HCT116 (cell line): ENCODE data around the gene F11. TPM values are rescaled to one million over a fixed set of nuclear protein-coding genes. Genes with fewer than 3 reads are reported as not detected.

Source experiments
- ATAC-seq: fragments of 200-7000 bp; cut with Tn5 transposase; 2 replicates; pipeline ENCODE4 v1.9.1; 2020; ENCODE audit warnings: mild to moderate bottlenecking, moderate library complexity
- BruUV-seq: library from RNA; stranded (reverse); fragments of 400-500 nt; replicated peaks from 2 replicates; lab custom pipeline; 2021; lab: Mats Ljungman, UMichigan
- CTCF ChIA-PET: fragments of 300-600 bp; sonication (Branson Sonifier 250); formaldehyde crosslinking; loops from one replicate; lab custom pipeline; 2021; ENCODE audit warnings: antibody characterized with exemption; lab: Charles Lee
- POLR2A ChIA-PET: fragments of 300-600, 350-600 bp; sonication (Branson Sonifier 250); formaldehyde crosslinking; loops from one replicate; lab custom pipeline; 2021; ENCODE audit warnings: antibody characterized with exemption; lab: Charles Lee
- RAD21 ChIA-PET, 2 experiments: fragments of 300-600 bp; sonication (Branson Sonifier 250); formaldehyde crosslinking; loops; one replicate each; lab custom pipeline; 2023; ENCODE audit warnings: low total read pairs in 2 of 2; ENCODE audit not compliant: uncharacterized antibody in 2 of 2, unreplicated experiment in 2 of 2, low non-redundant PET in 1 of 2; lab: Charles Lee
- DNase-seq: peaks from one replicate; pipeline ENCODE4 v3.0.0-alpha.2; 2010; ENCODE audit warnings: low read depth, low spot score
- H2AFZ ChIP-seq: fragments of 200-600 bp; shearing (Covaris generic), sonication (generic); 2 replicates; pipeline ENCODE4 v1.6.1; 2017; ENCODE audit warnings: low read depth, mixed run types, mixed read lengths, antibody characterized with exemption, low read length; ENCODE audit not compliant: poor library complexity, severe bottlenecking
- H3K27ac ChIP-seq: 2 replicates; pipeline ENCODE4 v1.5.1; 2012; ENCODE audit warnings: low read depth, low read length
- H3K27me3 ChIP-seq: fragments of 200-600 bp; sonication (generic); 2 replicates; pipeline ENCODE4 v1.6.1; 2016; ENCODE audit warnings: mixed run types, low read length, mixed read lengths; ENCODE audit not compliant: insufficient read depth
- H3K36me3 ChIP-seq, 2 experiments: fragments of 200-500 bp in 1 of 2; fragments of 200-600 bp in 1 of 2; sonication (Bioruptor generic) in 1 of 2; sonication (generic) in 1 of 2; 2 replicates each; pipeline versions ENCODE4 v1.5.1 to v1.6.1; 2014 to 2016; ENCODE audit warnings: low read length in 2 of 2, inconsistent platforms in 1 of 2, mixed read lengths in 1 of 2, mixed run types in 1 of 2; ENCODE audit not compliant: insufficient read depth in 2 of 2, control insufficient read depth in 1 of 2
- H3K4me1 ChIP-seq, 2 experiments: fragments of 200-600 bp in 1 of 2; sonication (generic) in 1 of 2; 2 replicates each; pipeline versions ENCODE4 v1.5.1 to v1.6.1; 2012 to 2017; ENCODE audit warnings: low read length in 2 of 2, inconsistent platforms in 1 of 2, mild to moderate bottlenecking in 1 of 2, mixed read lengths in 1 of 2, mixed run types in 1 of 2, moderate library complexity in 1 of 2; ENCODE audit not compliant: insufficient read depth in 2 of 2, control insufficient read depth in 1 of 2
- H3K4me2 ChIP-seq: fragments of 200-600 bp; sonication (generic); 2 replicates; pipeline ENCODE4 v1.6.1; 2017; ENCODE audit warnings: mixed run types, low read length, mixed read lengths
- H3K4me3 ChIP-seq, 2 experiments: fragments of 200-600 bp in 1 of 2; sonication (generic) in 1 of 2; replicated peaks in 1 of 2; 2 replicates each; pipeline ENCODE4 v1.5.1; 2011 to 2016; ENCODE audit warnings: low read length in 2 of 2, control low read depth in 1 of 2, low read depth in 1 of 2, mild to moderate bottlenecking in 1 of 2, mixed read lengths in 1 of 2, mixed run types in 1 of 2
- H3K79me2 ChIP-seq: fragments of 200-600 bp; sonication (generic); 2 replicates; pipeline ENCODE4 v1.6.1; 2017; ENCODE audit warnings: mild to moderate bottlenecking, mixed run types, low read length, moderate library complexity, mixed read lengths; ENCODE audit not compliant: insufficient read depth
- H3K9ac ChIP-seq: fragments of 200-600 bp; sonication (generic); 2 replicates; pipeline ENCODE4 v1.6.1; 2016; ENCODE audit warnings: low read length, mixed read lengths
- H3K9me2 ChIP-seq: fragments of 200-600 bp; sonication (generic), shearing (Covaris generic); 2 replicates; pipeline ENCODE4 v1.6.1; 2017; ENCODE audit warnings: mixed run types, mild to moderate bottlenecking, moderate library complexity; ENCODE audit not compliant: insufficient read depth
- H3K9me3 ChIP-seq, 2 experiments: fragments of 200-500 bp in 1 of 2; fragments of 200-600 bp in 1 of 2; sonication (Bioruptor generic) in 1 of 2; sonication (generic) in 1 of 2; 2 replicates each; pipeline ENCODE4 v1.6.1; 2014 to 2017; ENCODE audit warnings: low read length in 2 of 2, mixed read lengths in 2 of 2, inconsistent platforms in 1 of 2, low read depth in 1 of 2, mild to moderate bottlenecking in 1 of 2, mixed run types in 1 of 2, moderate library complexity in 1 of 2; ENCODE audit not compliant: control insufficient read depth in 1 of 2, insufficient read depth in 1 of 2
- H4K20me1 ChIP-seq: fragments of 200-600 bp; sonication (generic), shearing (Covaris generic); 2 replicates; pipeline ENCODE4 v1.6.1; 2017; ENCODE audit warnings: mixed run types, mild to moderate bottlenecking, moderate library complexity; ENCODE audit not compliant: insufficient read depth
- CBX3 ChIP-seq: IDR thresholded peaks from 2 replicates; pipeline ENCODE4 v1.6.1; 2012; ENCODE audit warnings: low read depth
- CEBPB ChIP-seq: IDR thresholded peaks from 2 replicates; pipeline ENCODE4 v1.6.1; 2012; ENCODE audit warnings: low read depth
- CTCF ChIP-seq, 3 experiments: fragments of 200-600 bp in 1 of 3; sonication (generic) in 1 of 3; IDR thresholded peaks in 2 of 3; conservative IDR thresholded peaks in 1 of 3; 2 replicates each; pipeline ENCODE4 v1.5.1; 2012 to 2017; ENCODE audit warnings: low read depth in 2 of 3, low read length in 2 of 3, antibody characterized with exemption in 1 of 3, borderline replicate concordance in 1 of 3, control low read depth in 1 of 3, mild to moderate bottlenecking in 1 of 3, mixed read lengths in 1 of 3, mixed run types in 1 of 3, moderate library complexity in 1 of 3; ENCODE audit not compliant: insufficient read depth in 1 of 3
- EGR1 ChIP-seq: IDR thresholded peaks from 2 replicates; pipeline ENCODE4 v1.6.1; 2012; ENCODE audit warnings: low read depth
- EZH2 ChIP-seq: fragments of 200-600 bp; sonication (generic); IDR thresholded peaks from 2 replicates; pipeline ENCODE4 v1.6.1; 2017; ENCODE audit warnings: antibody characterized with exemption, mixed run types
- FOSL1 ChIP-seq: IDR thresholded peaks from 2 replicates; pipeline ENCODE4 v1.6.1; 2012; ENCODE audit warnings: low read depth
- JUND ChIP-seq: IDR thresholded peaks from 2 replicates; pipeline ENCODE4 v1.6.1; 2012
- MAX ChIP-seq: IDR thresholded peaks from 2 replicates; pipeline ENCODE4 v1.6.1; 2012
- POLR2AphosphoS5 ChIP-seq: IDR thresholded peaks from 2 replicates; pipeline ENCODE4 v1.6.1; 2011; ENCODE audit warnings: mild to moderate bottlenecking, low read depth, low read length, moderate library complexity
- YY1 ChIP-seq: IDR thresholded peaks from 2 replicates; pipeline ENCODE4 v1.6.1; 2011; ENCODE audit warnings: low read length, low read depth, moderate library complexity, mild to moderate bottlenecking; ENCODE audit not compliant: insufficient replicate concordance; ENCODE audit errors: extremely low read depth
- ZBTB33 ChIP-seq: IDR thresholded peaks from 2 replicates; pipeline ENCODE4 v1.6.1; 2011; ENCODE audit warnings: mild to moderate bottlenecking, low read length, moderate library complexity; ENCODE audit not compliant: insufficient replicate concordance; ENCODE audit errors: extremely low read depth
- ZNF274 ChIP-seq: fragments of 200-500 bp; sonication (Bioruptor generic); IDR thresholded peaks from 2 replicates; pipeline ENCODE4 v1.6.1; 2014; ENCODE audit warnings: mild to moderate bottlenecking, low read depth, low read length, inconsistent platforms
- intact Hi-C: fragments of 100-400 bp; cut with micrococcal nuclease; formaldehyde crosslinking; loops from 2 replicates; pipeline ENCODE4 v1.10.0; 2022
- total RNA-seq: library from RNA; stranded (reverse); gene quantifications from one replicate; pipeline ENCODE4 v1.2.1, GENCODE V29; 2021; ENCODE audit not compliant: unreplicated experiment

F11 gene
- total RNA-seq, 1 experiment from 2014 or later: not detected

- Histone ChIP-seq H3K36me3 (no peaks in the 10 kb centered on the region), H4K20me1 (no peaks in the 10 kb centered on the region), H3K9me3 (no peaks in the 10 kb centered on the region), H3K9me2 (no peaks in the 10 kb centered on the region), H3K27ac (no peak overlapping the region), H3K79me2 (no peaks in the 10 kb centered on the region), H3K4me3 (no peak overlapping the region), H3K4me1 (no peaks in the 10 kb centered on the region), H3K9ac (no peak overlapping the region), H2AFZ (no peak overlapping the region), H3K4me2 (no peak overlapping the region), H3K27me3 (peaks cover 14% of the 10 kb centered on the region)
- RAD21 ChIA-PET: no interaction called here
- POLR2A ChIA-PET: no interaction called here
- CTCF ChIA-PET: no interaction called here
- no peak for TF ChIP-seq FOSL1
- TF ChIP-seq MAX: no peak
- no peak for TF ChIP-seq JUND
- no peak for TF ChIP-seq YY1
- TF ChIP-seq EGR1: no peak
- TF ChIP-seq CBX3: no peak
- TF ChIP-seq POLR2AphosphoS5: no peak
- no peak for TF ChIP-seq CEBPB
- no peak for TF ChIP-seq ZNF274
- no peak for TF ChIP-seq EZH2
- no peak for TF ChIP-seq ZBTB33
- no peak for TF ChIP-seq CTCF (IDR thresholded peaks at IDR 0.05 in 2 of 3, conservative IDR thresholded peaks at IDR 0.05 in 1 of 3; ENCODE audit: borderline replicate concordance in 1 of 3, insufficient read depth in 1 of 3, low read depth in 2 of 3, low read length in 2 of 3)
- ATAC-seq: no peak
- DNase-seq: no peak
- no TSS peak for BruUV-seq
- intact Hi-C loops: no loop called here
Measured at GRCh38 chr4:186307497-186307896, 41.5 kb downstream of the F11 start.
